Mesenchymal stem cell (in vitro differentiated cells and primary cell): ENCODE results near the gene HTR3E. TPM values are rescaled to one million over a fixed set of nuclear protein-coding genes. Genes with fewer than 3 reads are reported as not detected.

Source experiments
- DNase-seq: peaks from one replicate; pipeline ENCODE4 v3.0.0-alpha.2; 2013
- H2AFZ ChIP-seq: one replicate; pipeline ENCODE4 v1.6.1; 2013; ENCODE audit warnings: low read depth, mild to moderate bottlenecking, control low read depth, inconsistent platforms, low read length, moderate library complexity
- H2AK5ac ChIP-seq: 2 replicates; pipeline ENCODE4 v1.6.1; 2013; ENCODE audit warnings: low read length, moderate library complexity, mild to moderate bottlenecking, inconsistent platforms; ENCODE audit not compliant: severe bottlenecking
- H2BK120ac ChIP-seq: one replicate; pipeline ENCODE4 v1.6.1; 2013; ENCODE audit warnings: low read depth, mild to moderate bottlenecking, inconsistent platforms, low read length, moderate library complexity
- H2BK12ac ChIP-seq, 2 experiments: one replicate each; pipeline ENCODE4 v1.6.1; 2013; ENCODE audit warnings: inconsistent platforms in 2 of 2, low read length in 2 of 2, mild to moderate bottlenecking in 2 of 2, moderate library complexity in 2 of 2, control low read depth in 1 of 2
- H2BK15ac ChIP-seq: one replicate; pipeline ENCODE4 v1.6.1; 2013; ENCODE audit warnings: mild to moderate bottlenecking, low read depth, inconsistent platforms; ENCODE audit not compliant: poor library complexity, severe bottlenecking
- H2BK5ac ChIP-seq: 2 replicates; pipeline ENCODE4 v1.6.1; 2013; ENCODE audit warnings: low read depth, mild to moderate bottlenecking, low read length, control low read depth, inconsistent platforms; ENCODE audit not compliant: poor library complexity, severe bottlenecking
- H3K14ac ChIP-seq, 2 experiments: one replicate each; pipeline ENCODE4 v1.6.1; 2013; ENCODE audit warnings: inconsistent platforms in 2 of 2, low read length in 2 of 2, control low read depth in 1 of 2, mild to moderate bottlenecking in 1 of 2, moderate library complexity in 1 of 2
- H3K18ac ChIP-seq, 2 experiments: one replicate each; pipeline ENCODE4 v1.6.1; 2013; ENCODE audit warnings: inconsistent platforms in 2 of 2, low read length in 2 of 2, control low read depth in 1 of 2, low read depth in 1 of 2, mild to moderate bottlenecking in 1 of 2
- H3K23ac ChIP-seq, 2 experiments: one replicate each; pipeline ENCODE4 v1.6.1; 2013; ENCODE audit warnings: inconsistent platforms in 2 of 2, low read length in 2 of 2, mild to moderate bottlenecking in 2 of 2, moderate library complexity in 2 of 2, control low read depth in 1 of 2
- H3K27ac ChIP-seq: 2 replicates; pipeline ENCODE4 v1.5.1; 2013; ENCODE audit warnings: mild to moderate bottlenecking, moderate library complexity, low read length, control low read depth, inconsistent platforms; ENCODE audit not compliant: poor library complexity, severe bottlenecking
- H3K27me3 ChIP-seq, 2 experiments: 2 replicates each; pipeline versions ENCODE4 v1.6.1 to v1.7.0; 2013; ENCODE audit warnings: low read length in 2 of 2, mild to moderate bottlenecking in 2 of 2, moderate library complexity in 2 of 2, control low read depth in 1 of 2, inconsistent platforms in 1 of 2; ENCODE audit not compliant: control insufficient read depth in 1 of 2, insufficient read depth in 1 of 2
- H3K36me3 ChIP-seq, 2 experiments: 2 replicates each; pipeline versions ENCODE4 v1.6.1 to v1.7.0; 2013; ENCODE audit warnings: low read length in 2 of 2, control low read depth in 1 of 2, inconsistent platforms in 1 of 2, low read depth in 1 of 2, mild to moderate bottlenecking in 1 of 2; ENCODE audit not compliant: insufficient read depth in 2 of 2, control insufficient read depth in 1 of 2
- H3K4ac ChIP-seq, 2 experiments: one replicate each; pipeline ENCODE4 v1.6.1; 2013; ENCODE audit warnings: inconsistent platforms in 2 of 2, low read length in 2 of 2, mild to moderate bottlenecking in 2 of 2, moderate library complexity in 2 of 2, control low read depth in 1 of 2, low read depth in 1 of 2
- H3K4me1 ChIP-seq: 2 replicates; pipeline ENCODE4 v1.6.1; 2013; ENCODE audit warnings: low read depth, low read length, control low read depth; ENCODE audit not compliant: control insufficient read depth, insufficient read depth
- H3K4me2 ChIP-seq: 2 replicates; pipeline ENCODE4 v1.6.1; 2013; ENCODE audit warnings: low read length, mild to moderate bottlenecking, inconsistent platforms; ENCODE audit not compliant: poor library complexity, severe bottlenecking
- H3K4me3 ChIP-seq, 2 experiments: 2 replicates each; pipeline versions ENCODE4 v1.5.1 to v1.7.0; 2013; ENCODE audit warnings: low read length in 2 of 2, mild to moderate bottlenecking in 2 of 2, control low read depth in 1 of 2, low read depth in 1 of 2; ENCODE audit not compliant: insufficient read depth in 1 of 2
- H3K79me1 ChIP-seq: replicated peaks from 2 replicates; pipeline ENCODE4 v1.6.1; 2013; ENCODE audit warnings: mild to moderate bottlenecking, control low read depth, low read length, inconsistent platforms; ENCODE audit not compliant: poor library complexity, severe bottlenecking
- H3K9ac ChIP-seq: 2 replicates; pipeline ENCODE4 v1.7.0; 2013; ENCODE audit warnings: mild to moderate bottlenecking, low read length, moderate library complexity
- H3K9me3 ChIP-seq: 2 replicates; pipeline ENCODE4 v1.7.0; 2013; ENCODE audit warnings: mild to moderate bottlenecking, low read length; ENCODE audit not compliant: control insufficient read depth
- H4K8ac ChIP-seq: one replicate; pipeline ENCODE4 v1.6.1; 2013; ENCODE audit warnings: inconsistent platforms, mild to moderate bottlenecking, low read length, moderate library complexity
- H4K91ac ChIP-seq: one replicate; pipeline ENCODE4 v1.6.1; 2013; ENCODE audit warnings: mild to moderate bottlenecking, low read length, inconsistent platforms
- WGBS: methylation state at CpG from one replicate; pipeline ENCODE4 v1.1.7; 2013; ENCODE audit warnings: mixed read lengths; 5-methylcytosine and 5-hydroxymethylcytosine counted together
- small RNA-seq: library from polyadenylated mRNA; stranded (forward); fragments of <200 nt; extraction: miRNeasy Mini kit (QIAGEN cat#:217004); gene quantifications from one replicate; pipeline ENCODE3, GENCODE V24; 2013; ENCODE audit warnings: low read depth

Gene HTR3E

GRCh38 chr3:184155644-184156521 is 59.0 kb downstream of the HTR3E start:
- Histone ChIP-seq H3K27me3 (no peaks in the 10 kb centered on the region), H2BK5ac (peak overlapping the region; percentile 81), H3K9ac (peak overlapping the region; percentile 97), H4K8ac (peak overlapping the region; percentile 91), H3K14ac (peak overlapping the region; percentile 62 to 94), H3K4me3 (peak overlapping the region; percentile 83 to 88), H3K18ac (peak overlapping the region; percentile 92 to 99), H2AK5ac (peak overlapping the region; percentile 41), H2BK120ac (peak overlapping the region; percentile 71), H3K4me1 (peaks cover 16% of the 10 kb centered on the region), H3K79me1 (peaks cover 3% of the 10 kb centered on the region), H2BK12ac (peak overlapping the region in 1 of 2 experiments; percentile 71), H3K36me3 (peaks cover 0 to 5% of the 10 kb centered on the region in 2 experiments), H4K91ac (peak overlapping the region; percentile 96), H3K4ac (peak overlapping the region; percentile 95 to 99), H3K23ac (peak overlapping the region; percentile 90 to 99), H3K27ac (peak overlapping the region; percentile 76), H3K9me3 (no peaks in the 10 kb centered on the region), H3K4me2 (peak overlapping the region; percentile 89), H2BK15ac (peak overlapping the region; percentile 100), H2AFZ (no peak overlapping the region)
- under 1% methylated on average over 42 of the region's 47 CpGs for WGBS
- peak; percentile 60 for DNase-seq

GRCh38 chr3:184156522-184156955 is 59.7 kb downstream of the HTR3E start:
- H2BK120ac ChIP-seq, result no peak overlapping the region
- peak overlapping the region; percentile 76 for H3K27ac ChIP-seq
- no peaks in the 10 kb centered on the region for H3K27me3 ChIP-seq
- no peak overlapping the region for H2AFZ ChIP-seq
- H3K23ac ChIP-seq, result no peak overlapping the region
- peak overlapping the region; percentile 66 for H2BK5ac ChIP-seq
- peaks cover 0 to 5% of the 10 kb centered on the region in 2 experiments for H3K36me3 ChIP-seq
- H3K4me3 ChIP-seq, result peak overlapping the region; percentile 83 to 88
- peak overlapping the region in 1 of 2 experiments; percentile 91 for H3K14ac ChIP-seq
- H2AK5ac ChIP-seq, result no peak overlapping the region
- peaks cover 17% of the 10 kb centered on the region for H3K4me1 ChIP-seq
- peak overlapping the region; percentile 97 for H3K9ac ChIP-seq
- H3K18ac ChIP-seq, result peak overlapping the region; percentile 95 to 99
- 0% methylated on average over 5 of the region's 6 CpGs for WGBS
- peak overlapping the region; percentile 68 for H2BK15ac ChIP-seq
- peaks cover 1% of the 10 kb centered on the region for H3K79me1 ChIP-seq
- peak; percentile 55 for DNase-seq
- peak overlapping the region; percentile 91 for H4K8ac ChIP-seq
- H2BK12ac ChIP-seq, result peak overlapping the region in 1 of 2 experiments; percentile 70
- peak overlapping the region; percentile 39 to 89 for H3K4ac ChIP-seq
- H3K9me3 ChIP-seq, result no peaks in the 10 kb centered on the region
- H3K4me2 ChIP-seq, result peak overlapping the region; percentile 89
- H4K91ac ChIP-seq, result peak overlapping the region; percentile 22

Small RNAs within 50 kb of the gene (small RNA-seq; reads per million reads assigned to genes)
- not detected for gene RF00019
